Activated naive CD8-positive, alpha-beta T cell (primary cell): ENCODE measurements around the gene AKT1S1.
"Not testable (repeated sequence)": the region's sequence is repeated elsewhere in the genome, so short reads cannot be mapped to it uniquely, and the experiment has no call there.

Source experiments
- H3K27ac Mint-ChIP-seq: one replicate; pipeline ENCODE4 v1.8.0; 2021; ENCODE audit warnings: mixed read lengths
- H3K27me3 Mint-ChIP-seq: one replicate; pipeline ENCODE4 v1.8.0; 2021; ENCODE audit warnings: mixed read lengths
- H3K36me3 Mint-ChIP-seq: one replicate; pipeline ENCODE4 v1.8.0; 2021; ENCODE audit warnings: mixed read lengths
- H3K4me1 Mint-ChIP-seq: one replicate; pipeline ENCODE4 v1.8.0; 2021; ENCODE audit warnings: low read depth, mixed read lengths
- H3K4me3 Mint-ChIP-seq: one replicate; pipeline ENCODE4 v1.8.0; 2021; ENCODE audit warnings: mild to moderate bottlenecking, mixed read lengths
- H3K9me3 Mint-ChIP-seq: one replicate; pipeline ENCODE4 v1.8.0; 2021; ENCODE audit warnings: low read depth, mixed read lengths

Gene AKT1S1

DNA sequence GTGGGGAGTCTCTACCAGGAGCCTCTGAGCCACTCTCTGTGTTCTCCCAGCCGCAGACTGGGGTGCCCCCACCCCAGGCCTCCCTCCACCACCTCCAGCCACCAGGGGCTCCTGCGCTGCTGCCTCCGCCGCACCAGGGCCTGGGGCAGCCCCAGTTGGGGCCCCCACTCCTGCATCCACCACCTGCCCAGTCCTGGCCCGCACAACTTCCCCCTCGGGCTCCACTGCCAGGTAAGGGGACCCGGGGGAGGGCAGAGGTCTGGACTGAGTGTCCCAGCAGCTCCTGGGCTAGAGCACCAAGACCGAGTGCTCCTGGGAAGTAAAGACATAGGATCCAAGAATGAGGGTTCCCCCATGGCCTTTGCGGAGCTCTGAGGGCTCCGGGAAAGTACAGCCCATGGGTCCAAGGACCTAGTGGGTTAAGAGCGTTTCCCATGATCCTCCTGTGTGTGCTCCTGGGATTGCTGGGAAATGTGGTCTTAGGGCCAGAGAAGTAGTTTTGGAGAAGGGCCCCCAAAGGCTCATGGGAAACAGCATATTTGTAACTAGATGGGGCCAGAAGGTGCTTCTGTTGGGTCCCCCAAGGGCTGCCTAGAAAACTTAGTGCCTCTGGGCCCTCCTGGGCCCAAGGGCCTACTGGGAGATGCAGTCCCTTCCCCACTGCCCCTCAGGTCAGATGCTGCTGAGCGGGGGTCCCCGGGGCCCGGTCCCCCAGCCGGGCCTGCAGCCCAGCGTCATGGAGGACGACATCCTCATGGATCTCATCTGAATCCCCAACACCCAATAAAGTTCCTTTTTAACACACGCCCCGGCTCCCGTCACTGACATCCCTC, 40.8 kb downstream of the AKT1S1 start:
- H3K36me3 Mint-ChIP-seq = peaks cover 8% of the 10 kb centered on the region
- no peaks in the 10 kb centered on the region for H3K27me3 Mint-ChIP-seq
- H3K4me3 Mint-ChIP-seq = no peak overlapping the region
- peaks cover 3% of the 10 kb centered on the region for H3K4me1 Mint-ChIP-seq
- no peaks in the 10 kb centered on the region for H3K9me3 Mint-ChIP-seq
- no peak overlapping the region for H3K27ac Mint-ChIP-seq

DNA sequence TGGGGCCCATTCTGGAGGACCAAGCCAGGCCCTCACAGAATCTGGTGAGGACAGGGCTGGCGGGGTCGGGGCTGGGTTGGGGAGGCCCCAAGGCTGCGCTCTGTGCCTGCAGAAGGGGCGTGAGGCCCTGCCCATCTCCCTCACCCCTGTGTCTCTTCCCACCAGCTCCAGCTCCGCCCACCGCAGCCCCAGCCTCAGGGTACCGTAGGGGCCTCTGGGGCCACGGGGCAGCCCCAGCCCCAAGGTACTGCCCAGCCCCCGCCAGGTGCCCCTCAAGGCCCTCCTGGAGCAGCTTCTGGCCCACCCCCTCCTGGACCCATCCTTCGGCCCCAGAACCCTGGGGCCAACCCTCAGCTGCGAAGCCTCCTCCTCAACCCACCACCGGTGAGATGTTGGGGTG, 41.6 kb downstream of the AKT1S1 start:
- no peak overlapping the region for H3K27ac Mint-ChIP-seq

DNA sequence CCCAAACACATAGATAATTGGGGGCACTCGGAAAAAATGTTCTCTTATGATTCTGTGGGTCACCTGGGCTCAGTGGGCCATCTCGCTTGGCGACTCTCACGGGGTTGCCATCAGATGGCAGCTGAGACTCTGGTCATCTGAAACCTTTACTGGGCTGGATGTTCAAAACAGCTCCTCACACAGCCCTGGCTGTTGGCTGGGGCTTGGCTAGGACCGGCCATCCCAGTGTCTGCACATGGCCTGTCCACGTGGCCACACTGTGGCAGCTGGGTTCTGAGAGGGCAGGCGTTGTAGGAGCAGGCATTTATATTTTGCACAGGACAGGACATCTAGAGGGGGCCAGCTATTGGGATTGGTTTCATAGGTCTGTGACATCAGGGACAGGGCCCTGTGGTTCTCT, 43.6 kb downstream of the AKT1S1 start:
- Mint-ChIP-seq H3K27me3 (no peaks in the 10 kb centered on the region), H3K36me3 (peaks cover 3% of the 10 kb centered on the region), H3K4me3 (no peak overlapping the region), H3K27ac (no peak overlapping the region), H3K4me1 (peaks cover 3% of the 10 kb centered on the region), H3K9me3 (no peaks in the 10 kb centered on the region)

More for the DNA sequence above, 41.6 kb downstream of the AKT1S1 start:
- peaks cover 8% of the 10 kb centered on the region for H3K36me3 Mint-ChIP-seq
- H3K27me3 Mint-ChIP-seq = no peaks in the 10 kb centered on the region
- H3K9me3 Mint-ChIP-seq = no peaks in the 10 kb centered on the region
- H3K4me3 Mint-ChIP-seq = no peak overlapping the region
- H3K4me1 Mint-ChIP-seq = peaks cover 3% of the 10 kb centered on the region

DNA sequence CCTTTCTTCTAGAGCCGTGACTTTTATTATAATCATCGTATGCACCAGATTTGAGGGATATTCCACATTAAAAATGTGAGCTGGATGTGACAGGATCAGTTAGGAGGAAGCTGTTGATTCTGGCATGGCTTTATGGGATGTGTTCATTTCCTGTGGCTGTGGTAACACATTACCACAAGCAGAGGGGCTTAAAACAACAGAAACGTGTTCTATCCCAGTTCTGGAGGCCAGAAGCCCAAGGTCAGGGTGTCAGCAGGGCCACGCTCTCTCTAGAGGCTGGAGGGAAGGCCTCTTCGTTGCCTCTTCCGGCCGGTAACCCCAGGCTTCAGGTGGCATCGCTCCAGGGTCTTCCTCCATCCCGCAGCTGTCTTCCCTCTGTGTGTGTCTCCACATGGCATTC, 44.6 kb downstream of the AKT1S1 start:
- Mint-ChIP-seq H3K4me3 (no peak overlapping the region), H3K27me3 (no peaks in the 10 kb centered on the region), H3K9me3 (no peaks in the 10 kb centered on the region), H3K27ac (no peak overlapping the region), H3K36me3 (no peaks in the 10 kb centered on the region), H3K4me1 (peaks cover 3% of the 10 kb centered on the region)

DNA sequence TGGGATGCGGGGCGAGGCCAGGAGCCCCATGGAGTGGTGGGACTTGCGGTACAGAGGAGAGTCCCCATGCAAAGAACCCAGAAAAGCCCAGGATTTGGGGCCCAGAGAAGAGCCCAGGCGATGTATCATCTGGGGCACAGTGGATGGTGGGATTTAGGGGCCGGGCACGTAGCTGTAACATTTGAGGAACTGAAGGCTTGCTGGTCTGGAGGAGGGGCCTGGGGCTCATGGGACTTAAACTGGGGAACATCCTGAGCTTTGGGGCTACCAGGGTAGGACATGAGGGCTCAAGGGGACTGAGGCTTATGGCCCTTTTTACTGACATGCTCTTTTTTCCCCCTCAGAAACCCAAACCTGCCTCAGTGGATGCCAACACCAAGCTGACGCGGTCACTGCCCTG, 45.6 kb downstream of the AKT1S1 start:
- Mint-ChIP-seq H3K36me3 (no peaks in the 10 kb centered on the region), H3K9me3 (no peaks in the 10 kb centered on the region), H3K4me3 (no peak overlapping the region), H3K27ac (no peak overlapping the region), H3K27me3 (no peaks in the 10 kb centered on the region), H3K4me1 (peaks cover 3% of the 10 kb centered on the region)

DNA sequence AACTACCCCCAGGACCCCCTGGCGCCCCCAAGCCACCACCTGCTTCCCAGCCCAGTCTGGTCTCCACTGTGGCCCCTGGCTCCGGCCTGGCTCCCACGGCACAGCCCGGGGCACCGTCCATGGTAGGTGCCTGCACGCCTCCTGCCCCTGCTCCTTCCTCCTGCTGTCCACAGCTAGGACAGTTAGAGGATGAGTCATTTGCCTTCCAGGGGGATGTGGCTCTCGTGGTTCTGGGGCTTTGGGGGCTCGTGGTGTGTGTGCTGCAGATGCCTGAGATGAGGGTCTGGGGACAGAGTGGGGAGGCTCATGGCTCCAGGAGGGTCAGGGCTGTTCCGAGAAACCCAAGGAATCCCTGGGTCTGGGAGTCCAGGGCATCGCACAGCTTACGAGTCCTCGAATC, 46.4 kb downstream of the AKT1S1 start:
- H3K36me3 Mint-ChIP-seq = no peaks in the 10 kb centered on the region
- no peaks in the 10 kb centered on the region for H3K27me3 Mint-ChIP-seq
- no peak overlapping the region for H3K27ac Mint-ChIP-seq
- H3K4me3 Mint-ChIP-seq = no peak overlapping the region
- peaks cover 3% of the 10 kb centered on the region for H3K4me1 Mint-ChIP-seq
- no peaks in the 10 kb centered on the region for H3K9me3 Mint-ChIP-seq

DNA sequence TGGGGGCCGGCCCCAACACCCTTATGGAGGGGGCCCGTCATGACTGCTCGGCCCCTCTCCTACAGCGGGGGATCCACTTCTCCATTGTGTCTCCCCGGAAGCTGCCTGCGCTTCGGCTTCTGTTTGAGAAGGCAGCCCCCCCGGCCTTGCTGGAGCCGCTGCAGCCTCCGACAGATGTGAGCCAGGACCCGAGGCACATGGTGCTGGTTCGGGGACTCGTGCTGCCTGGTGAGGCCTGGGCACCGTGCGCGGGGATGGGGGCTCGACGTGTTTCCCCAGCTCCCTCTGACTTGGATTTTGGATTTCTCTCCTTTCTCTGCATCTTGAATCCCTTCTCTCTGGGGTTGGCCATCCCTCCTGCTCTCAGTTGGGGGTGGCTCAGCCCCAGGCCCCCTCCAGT, 47.4 kb downstream of the AKT1S1 start:
- no peaks in the 10 kb centered on the region for H3K27me3 Mint-ChIP-seq
- no peak overlapping the region for H3K4me3 Mint-ChIP-seq
- no peaks in the 10 kb centered on the region for H3K36me3 Mint-ChIP-seq
- peaks cover 3% of the 10 kb centered on the region for H3K4me1 Mint-ChIP-seq
- no peak overlapping the region for H3K27ac Mint-ChIP-seq
- H3K9me3 Mint-ChIP-seq = no peaks in the 10 kb centered on the region

DNA sequence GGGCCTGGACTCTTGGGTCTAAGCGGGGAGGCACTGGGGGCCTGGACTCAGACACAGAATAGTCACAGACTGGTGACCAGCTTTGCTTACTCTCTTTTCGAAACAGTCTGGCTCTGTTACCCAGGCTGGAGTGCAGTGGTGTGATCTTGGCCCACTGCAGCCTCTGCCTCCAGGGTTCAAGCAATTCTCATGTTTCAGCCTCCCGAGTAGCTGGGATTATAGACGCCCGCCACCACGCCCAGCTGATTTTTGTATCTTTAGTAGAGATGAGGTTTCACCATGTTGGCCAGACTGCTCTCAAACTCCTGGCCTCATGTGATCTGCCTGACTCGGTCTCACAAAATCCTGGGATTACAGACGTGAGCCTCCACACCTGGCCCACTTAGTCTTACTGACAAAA, 48.0 kb downstream of the AKT1S1 start:
- H3K9me3 Mint-ChIP-seq = no peaks in the 10 kb centered on the region
- no peaks in the 10 kb centered on the region for H3K27me3 Mint-ChIP-seq
- H3K27ac Mint-ChIP-seq = no peak overlapping the region
- no peaks in the 10 kb centered on the region for H3K36me3 Mint-ChIP-seq
- peaks cover 3% of the 10 kb centered on the region for H3K4me1 Mint-ChIP-seq
- H3K4me3 Mint-ChIP-seq = no peak overlapping the region

DNA sequence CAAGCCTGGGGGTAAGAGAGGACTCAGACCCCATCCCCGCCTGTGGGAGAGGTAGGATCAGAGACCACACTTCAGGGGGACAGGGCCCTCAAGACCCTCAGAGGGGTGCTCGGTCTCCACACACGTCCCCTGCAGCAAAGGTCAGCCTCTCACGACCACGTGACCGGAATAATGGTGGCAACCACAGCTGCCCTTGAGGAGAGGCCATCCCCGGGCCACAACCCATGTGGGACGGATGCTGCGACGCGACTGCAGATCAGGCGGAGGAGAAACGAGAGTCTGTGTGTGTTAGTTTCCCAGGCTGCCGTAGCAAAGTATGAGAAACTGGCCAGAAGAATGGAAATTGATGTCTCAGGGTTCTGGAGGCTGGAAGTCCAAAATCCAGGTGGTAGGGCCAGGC, 50.1 kb downstream of the AKT1S1 start:
- no peaks in the 10 kb centered on the region for H3K27me3 Mint-ChIP-seq
- H3K4me1 Mint-ChIP-seq = no peaks in the 10 kb centered on the region
- no peak overlapping the region for H3K27ac Mint-ChIP-seq

DNA sequence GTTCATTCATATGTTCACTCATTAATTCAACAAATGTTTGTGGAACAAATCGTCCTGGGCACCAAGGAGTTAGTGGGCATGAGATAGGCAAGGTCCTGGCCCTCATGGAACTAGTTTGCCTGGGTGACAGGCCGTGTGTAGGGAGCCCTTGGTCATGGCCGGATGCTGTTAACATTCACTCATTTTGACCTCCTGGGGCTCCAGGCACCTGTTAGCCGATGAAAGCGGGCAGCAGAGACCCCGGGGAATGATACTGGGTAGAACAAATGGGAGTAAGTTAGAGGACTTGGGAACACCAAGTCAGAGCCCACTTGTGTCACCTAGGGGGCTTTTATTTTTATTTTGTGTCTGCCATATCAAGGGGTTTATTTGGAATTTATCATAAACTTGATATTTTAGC, 52.5 kb downstream of the AKT1S1 start:
- Mint-ChIP-seq H3K27ac (no peak overlapping the region), H3K4me3 (no peak overlapping the region), H3K27me3 (no peaks in the 10 kb centered on the region), H3K36me3 (peaks cover 2% of the 10 kb centered on the region), H3K4me1 (peaks cover 11% of the 10 kb centered on the region), H3K9me3 (no peaks in the 10 kb centered on the region)

More for the DNA sequence above, 50.1 kb downstream of the AKT1S1 start:
- no peaks in the 10 kb centered on the region for H3K9me3 Mint-ChIP-seq
- H3K4me3 Mint-ChIP-seq = no peak overlapping the region
- peaks cover 2% of the 10 kb centered on the region for H3K36me3 Mint-ChIP-seq

DNA sequence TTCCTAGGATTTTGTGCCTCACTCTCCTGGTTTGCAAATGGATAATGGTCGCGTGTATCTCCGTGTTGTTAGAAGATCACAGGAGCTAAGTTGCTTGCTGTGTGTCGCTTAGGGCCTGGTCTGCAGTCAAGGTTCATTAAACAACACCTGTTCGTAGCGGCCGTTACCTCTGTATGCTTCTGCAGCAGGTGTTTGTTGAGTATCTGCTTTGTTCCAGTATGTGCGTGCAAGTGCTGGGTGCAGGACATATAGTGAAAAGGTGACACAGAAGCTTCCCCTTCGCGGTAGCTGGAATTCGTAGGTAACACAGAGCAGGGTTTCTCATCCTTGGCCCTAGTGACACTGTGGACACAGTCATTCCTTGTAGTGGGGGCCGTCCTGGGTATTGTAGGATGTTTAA, 53.7 kb downstream of the AKT1S1 start:
- no peak overlapping the region for H3K27ac Mint-ChIP-seq
- H3K4me1 Mint-ChIP-seq = peaks cover 15% of the 10 kb centered on the region
- no peaks in the 10 kb centered on the region for H3K27me3 Mint-ChIP-seq
- H3K36me3 Mint-ChIP-seq = peaks cover 2% of the 10 kb centered on the region
- H3K4me3 Mint-ChIP-seq = no peak overlapping the region
- H3K9me3 Mint-ChIP-seq = no peaks in the 10 kb centered on the region

DNA sequence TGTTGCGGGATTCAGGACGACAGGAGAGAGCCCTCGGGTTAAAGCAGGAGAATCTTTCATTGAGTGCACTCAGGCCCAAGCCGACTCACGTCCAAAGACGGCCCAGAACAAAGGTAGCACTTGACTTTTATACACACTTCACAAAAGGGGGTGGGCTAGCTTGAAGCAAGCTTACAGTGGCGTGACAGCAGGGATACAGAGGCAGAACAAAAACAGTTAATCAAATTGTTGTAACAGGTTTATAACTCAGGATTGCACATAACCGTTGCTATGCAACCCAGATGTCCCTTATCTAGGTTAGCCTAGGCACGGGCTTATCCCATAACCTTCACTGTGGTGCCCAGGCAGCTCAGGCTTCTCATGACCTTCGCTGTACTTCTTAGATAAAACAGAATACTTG, 57.0 kb downstream of the AKT1S1 start:
- H3K4me1 Mint-ChIP-seq = peaks cover 22% of the 10 kb centered on the region
- H3K27ac Mint-ChIP-seq = no peak overlapping the region
- H3K27me3 Mint-ChIP-seq = no peaks in the 10 kb centered on the region
- peak overlapping the region; percentile 97 for H3K4me3 Mint-ChIP-seq
- peaks cover 2% of the 10 kb centered on the region for H3K36me3 Mint-ChIP-seq
- H3K9me3 Mint-ChIP-seq = no peaks in the 10 kb centered on the region

DNA sequence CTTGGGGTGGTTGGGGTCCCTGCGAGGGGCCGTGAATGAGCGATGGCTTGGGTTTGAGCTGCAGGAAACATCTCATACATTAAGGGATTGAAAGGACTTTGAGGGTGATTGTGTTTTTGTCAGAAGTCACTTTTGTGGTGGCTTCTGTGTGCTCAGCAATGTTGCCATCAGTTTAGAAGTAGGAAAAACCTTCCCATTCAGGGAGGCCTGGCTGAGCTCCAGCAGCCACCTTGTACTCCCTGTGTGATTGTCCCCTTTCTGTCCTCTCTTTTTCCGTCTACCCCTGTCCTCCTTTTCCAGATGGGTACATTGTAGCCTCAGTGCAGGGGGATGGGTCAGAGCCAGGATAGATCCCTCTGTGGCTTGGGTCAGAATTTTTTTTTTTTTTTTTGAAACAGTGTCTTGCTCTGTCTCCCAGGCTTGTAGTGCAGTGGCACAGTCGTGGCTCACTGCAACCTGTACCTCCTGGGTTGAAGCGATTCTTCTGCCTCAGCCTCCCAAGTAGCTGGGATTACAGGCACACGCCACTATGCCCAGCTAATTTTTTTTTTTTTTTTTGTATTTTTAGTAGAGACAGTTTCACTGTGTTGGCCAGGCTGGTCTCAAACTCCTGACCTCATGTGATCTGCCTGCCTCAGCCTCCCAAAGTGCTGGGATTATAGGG, 57.6 kb downstream of the AKT1S1 start:
- H3K4me3 Mint-ChIP-seq = peak overlapping the region; percentile 97
- H3K27me3 Mint-ChIP-seq, H3K9me3 Mint-ChIP-seq, H3K36me3 Mint-ChIP-seq: not testable (repeated sequence)
- H3K4me1 Mint-ChIP-seq = peaks cover 24% of the 10 kb centered on the region
- H3K27ac Mint-ChIP-seq = peak overlapping the region; percentile 29
